DMS53 (cell line): ENCODE measurements around the gene RING1.

Experiments
- DNase-seq: peaks from one replicate; lab custom pipeline; 2025; lab: John Stamatoyannopoulos, UW

Gene RING1

DNA sequence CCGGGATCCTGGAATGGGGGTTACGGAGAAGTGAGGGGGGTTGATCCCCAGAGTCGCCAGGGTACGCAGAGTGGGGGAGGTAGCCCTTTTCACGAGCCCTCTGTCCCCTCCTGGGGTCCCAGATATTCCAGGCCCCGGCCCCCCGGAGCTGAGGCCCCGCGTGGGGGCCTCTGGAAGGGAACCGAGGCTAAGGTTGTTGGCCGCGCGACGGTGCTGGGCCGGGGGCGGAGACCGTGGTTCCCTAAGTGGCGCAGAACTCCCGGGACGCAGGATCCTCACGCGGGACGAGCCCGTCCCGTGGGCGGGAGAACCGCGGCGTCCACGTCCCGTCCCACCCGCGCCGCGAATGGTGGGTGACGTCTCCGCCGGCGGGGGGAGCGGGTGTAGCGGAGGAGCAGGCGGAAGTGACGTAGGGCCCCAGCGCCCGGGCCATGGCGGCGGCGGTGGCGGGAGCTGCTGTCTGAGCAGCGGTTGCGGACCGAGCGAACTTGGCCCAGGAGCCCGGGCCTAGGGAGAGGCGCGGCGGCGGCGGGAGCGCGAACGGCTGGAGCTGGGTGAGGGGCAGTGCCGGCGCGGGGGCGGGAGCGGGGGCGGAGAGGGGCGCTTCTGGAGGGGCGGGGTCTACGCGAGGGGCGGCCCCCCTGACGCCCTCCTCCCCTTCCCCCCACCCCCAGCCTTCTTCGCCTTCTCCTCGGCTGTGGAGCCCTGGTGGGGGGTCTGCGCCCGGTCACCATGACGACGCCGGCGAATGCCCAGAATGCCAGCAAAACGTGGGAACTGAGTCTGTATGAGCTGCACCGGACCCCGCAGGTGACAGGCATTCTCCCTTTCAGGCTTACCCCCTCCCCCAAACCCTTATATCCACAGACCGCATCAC is at the start of gene RING1:
RING1 (plus strand) TSS at position 410 of the 877 bp plus-strand sequence; CDS start at position 733, 323 bp downstream.
- peak; percentile 86 for DNase-seq

DNA sequence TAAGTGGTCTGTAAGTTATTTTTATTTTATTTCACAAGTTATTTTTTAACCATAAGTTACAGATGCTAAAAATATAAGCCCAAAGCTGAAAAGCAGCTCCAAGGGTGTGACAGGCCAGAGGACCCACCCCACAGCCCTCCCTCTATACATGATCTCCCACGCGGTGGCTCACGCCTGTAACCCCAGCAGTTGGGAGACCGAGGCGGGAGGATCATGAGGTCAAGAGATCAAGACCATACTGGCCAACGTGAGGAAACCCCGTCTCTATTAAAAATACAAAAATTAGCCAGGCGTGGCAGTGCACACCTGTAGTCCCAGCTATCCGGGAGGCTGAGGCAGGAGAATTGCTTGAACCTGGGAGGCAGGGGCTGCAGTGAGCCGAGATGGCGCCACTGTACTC is 48.2 kb upstream of the RING1 start:
- no peak for DNase-seq

DNA sequence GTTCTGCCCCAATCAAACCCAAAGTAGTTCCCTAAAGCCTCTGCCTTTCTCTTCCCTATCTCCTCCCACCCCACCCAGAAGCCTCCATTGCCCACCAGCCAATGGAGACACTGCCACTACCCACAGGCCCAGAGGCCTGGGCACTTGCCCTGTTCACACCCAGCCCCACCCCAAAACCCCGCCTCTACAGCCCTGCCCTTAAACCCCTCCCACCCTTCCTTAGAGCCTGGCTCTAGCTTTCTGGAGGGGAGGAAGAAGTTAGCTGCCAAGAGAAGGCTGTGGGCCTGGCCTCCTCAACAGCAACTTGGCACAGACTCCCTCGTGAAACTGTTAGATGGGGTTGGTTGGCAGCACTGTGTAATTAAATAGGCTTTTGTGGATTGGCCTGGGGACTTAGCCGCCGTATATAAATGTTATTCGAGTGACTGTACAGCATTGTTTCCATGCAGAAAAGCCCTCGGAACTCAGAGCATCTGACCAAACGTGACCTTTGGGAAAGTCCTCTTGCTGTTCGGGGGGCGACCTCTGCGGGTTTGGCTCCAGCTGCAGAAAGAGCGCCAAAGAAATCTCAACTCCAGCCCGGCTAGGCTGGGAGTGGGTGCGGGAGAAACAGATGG is 47.5 kb upstream of the RING1 start:
- DNase-seq = no peak

DNA sequence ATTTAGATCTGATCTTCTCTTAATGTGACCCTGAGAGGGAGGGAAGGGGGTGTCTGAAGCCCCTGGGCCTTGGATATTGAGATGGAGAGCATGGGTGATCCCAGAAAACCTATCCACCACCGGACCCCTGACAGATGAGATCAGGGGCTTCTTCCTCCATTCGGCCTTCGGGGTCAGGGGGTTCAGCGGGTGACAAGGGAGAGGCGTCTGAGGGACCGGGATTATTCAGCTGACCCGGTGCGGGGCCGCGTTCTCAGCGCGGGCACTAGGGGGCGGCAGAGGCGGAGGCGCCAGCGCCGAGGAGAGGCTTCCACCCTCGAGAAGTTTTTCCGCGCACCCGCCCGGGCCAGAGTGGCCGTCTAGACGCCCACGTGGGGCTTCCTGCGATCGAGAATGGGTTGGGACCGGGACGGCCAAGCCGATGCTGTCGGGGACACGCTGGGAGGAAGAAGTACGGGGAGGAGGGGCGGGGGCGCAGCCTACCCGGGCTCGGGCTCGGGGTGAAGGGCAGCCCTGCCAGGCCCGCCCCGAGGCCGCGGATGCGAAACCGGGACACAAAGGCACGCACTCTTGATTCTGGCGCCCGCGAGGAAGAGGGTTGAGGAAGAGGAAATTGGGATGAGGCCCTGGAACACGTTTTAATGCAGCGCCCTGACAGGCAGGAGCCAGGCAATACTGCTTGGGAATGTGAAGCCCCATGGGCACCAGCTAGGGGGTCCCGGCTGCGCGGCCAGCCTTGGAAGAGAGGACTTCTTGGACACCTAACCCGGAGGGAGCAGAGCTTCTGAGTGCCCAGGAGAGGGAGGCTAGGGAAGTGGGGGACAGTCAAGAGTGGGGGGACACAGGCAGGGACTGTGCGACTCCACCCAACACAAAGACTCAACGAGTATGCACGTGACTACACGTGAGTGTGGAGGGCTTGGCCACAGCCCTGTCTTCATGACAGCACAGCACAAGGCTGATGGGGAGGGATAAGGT is 46.7 kb upstream of the RING1 start:
- DNase-seq = peak; percentile 82

DNA sequence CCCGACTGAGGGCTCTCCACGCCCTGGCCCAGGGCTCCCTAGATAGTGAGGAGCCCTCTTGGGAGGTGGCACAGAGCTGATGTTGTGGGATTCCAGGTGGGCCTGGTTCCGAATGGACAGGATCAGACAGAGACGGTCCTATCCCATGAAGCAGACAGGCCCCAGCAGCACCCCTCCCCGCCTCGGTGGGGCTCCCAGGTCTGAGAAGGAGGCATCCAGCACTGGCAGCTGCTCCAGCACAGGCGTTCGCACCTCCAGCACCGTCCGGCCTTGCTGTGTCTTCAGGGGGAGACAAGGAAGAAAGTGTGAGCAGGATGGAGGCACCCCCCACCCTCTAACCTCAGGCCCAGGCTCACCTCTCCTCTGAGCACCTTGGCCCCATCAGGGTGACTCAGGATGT is 44.8 kb upstream of the RING1 start:
- no peak for DNase-seq

DNA sequence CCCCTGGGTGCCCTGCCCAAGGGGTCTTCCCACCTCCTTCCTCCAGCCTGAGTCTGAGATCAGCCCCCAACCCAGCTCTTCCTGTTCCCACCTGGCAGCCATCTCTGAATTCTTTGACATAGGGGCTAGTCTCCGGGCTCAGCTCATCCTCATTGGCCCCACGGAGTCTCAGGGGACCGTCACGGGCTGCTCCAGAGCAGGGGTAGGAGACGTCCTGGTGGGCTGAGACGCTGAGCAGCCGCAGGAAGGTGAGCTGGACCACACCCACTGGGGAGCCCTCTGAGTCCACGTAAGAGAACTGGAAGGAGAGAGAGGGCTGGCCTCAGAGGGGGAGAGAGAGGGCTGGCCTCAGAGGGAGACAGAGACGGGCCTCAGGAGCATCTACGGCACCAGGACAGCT is 44.1 kb upstream of the RING1 start:
- DNase-seq = no peak

DNA sequence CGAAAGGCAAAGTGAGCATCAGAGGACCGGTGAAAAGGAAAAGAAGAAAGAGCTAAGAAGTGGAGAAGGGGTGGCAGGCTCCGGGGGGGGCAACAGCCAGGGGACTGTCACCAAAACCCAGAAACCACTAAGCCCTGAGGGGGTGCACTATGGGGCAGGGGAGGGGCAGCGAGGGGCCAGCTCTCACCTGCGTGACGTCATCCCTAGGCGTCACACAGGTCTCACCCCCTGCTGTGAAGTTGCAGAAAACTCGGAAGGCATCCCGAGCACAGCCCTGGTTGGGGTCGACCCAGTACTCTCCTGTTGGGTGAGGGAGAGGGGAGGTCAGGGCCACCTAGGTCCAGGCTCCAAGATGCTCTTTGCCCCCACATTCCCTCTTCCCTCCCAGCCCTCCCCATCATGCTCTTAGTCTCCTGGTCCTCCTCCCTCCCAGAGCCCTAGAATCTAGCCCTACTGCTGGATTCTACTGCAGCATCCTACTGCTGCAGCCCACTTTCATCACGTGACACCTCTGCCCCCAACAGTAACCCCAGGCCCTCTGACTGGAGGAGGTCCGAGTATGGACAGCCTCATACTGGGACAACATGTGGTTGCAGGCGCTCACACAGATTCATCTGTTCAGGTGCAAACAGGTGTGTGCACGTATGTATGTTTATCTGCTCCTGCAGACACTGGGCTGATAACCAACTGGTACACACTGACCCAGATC is 43.5 kb upstream of the RING1 start:
- peak; percentile 17 for DNase-seq

DNA sequence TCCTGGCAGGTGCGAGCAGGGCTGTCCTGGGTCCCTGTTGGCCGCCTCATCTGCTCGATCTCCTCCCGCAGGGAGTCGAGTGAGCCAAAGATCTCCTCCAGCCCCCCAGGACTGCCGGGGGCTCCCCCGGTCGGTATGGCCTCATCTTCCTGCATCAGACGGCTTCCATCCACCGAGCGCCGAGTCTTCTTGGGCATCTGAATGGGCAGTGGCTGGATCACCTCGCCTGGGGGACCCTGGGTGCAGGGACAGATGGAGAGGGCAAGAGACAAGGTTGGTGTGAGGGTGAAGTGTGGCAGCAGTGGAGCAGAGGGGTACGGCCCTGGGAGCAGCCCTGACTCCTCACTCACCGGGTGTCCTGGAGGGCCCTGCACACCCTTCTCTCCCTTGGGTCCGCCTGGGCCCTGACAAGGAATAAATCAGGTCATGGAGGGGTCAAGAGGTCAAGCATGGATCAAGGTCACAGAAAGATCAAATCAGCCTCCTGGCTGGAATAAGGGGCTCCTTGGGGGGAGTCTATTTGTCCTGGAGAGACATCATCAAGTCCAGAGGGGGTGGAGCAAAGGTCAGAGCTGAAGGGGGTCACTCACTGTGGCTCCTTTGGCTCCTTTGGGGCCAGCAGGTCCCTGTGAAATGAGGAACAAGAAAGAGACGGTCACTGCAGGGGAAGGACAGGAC is 42.6 kb upstream of the RING1 start:
- no peak for DNase-seq

DNA sequence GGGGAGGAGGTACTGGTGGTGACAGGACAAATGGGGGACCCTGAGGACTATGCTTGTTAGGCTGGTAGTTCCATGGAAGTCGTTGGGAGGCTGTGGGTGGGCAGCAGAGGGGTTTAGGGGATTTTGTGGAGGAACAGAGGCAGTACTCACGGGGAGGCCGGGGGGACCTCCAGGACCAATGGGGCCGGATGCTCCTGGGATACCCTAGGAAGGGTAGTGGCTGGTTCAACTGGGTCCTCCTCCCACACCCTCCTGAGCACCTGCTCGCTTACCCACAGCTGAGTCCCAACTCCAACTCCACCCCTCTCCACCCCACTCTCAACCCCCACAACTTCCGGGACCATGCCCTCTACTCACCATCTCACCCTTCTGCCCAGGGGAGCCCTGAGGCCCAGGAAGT is 41.9 kb upstream of the RING1 start:
- no peak for DNase-seq

DNA sequence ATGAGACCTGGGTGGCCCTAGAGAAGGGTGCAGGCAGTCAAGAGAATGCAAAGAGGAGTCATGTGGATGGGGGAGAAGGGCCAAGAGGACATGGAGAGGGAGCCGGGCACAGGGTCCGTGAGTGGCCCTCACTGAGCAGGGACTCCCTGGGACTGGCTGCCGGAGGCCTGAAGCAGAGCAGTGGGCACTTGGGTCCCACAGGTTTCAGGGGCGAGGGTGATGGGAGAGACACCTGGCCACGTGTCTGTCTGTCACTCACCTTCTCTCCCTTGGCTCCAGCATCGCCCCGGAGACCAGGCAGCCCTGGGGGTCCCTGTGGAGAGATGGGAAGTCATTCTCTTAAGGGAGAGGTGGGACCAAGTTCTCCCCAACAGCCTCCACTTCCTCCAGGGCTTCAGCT is 41.5 kb upstream of the RING1 start:
- DNase-seq = no peak

DNA sequence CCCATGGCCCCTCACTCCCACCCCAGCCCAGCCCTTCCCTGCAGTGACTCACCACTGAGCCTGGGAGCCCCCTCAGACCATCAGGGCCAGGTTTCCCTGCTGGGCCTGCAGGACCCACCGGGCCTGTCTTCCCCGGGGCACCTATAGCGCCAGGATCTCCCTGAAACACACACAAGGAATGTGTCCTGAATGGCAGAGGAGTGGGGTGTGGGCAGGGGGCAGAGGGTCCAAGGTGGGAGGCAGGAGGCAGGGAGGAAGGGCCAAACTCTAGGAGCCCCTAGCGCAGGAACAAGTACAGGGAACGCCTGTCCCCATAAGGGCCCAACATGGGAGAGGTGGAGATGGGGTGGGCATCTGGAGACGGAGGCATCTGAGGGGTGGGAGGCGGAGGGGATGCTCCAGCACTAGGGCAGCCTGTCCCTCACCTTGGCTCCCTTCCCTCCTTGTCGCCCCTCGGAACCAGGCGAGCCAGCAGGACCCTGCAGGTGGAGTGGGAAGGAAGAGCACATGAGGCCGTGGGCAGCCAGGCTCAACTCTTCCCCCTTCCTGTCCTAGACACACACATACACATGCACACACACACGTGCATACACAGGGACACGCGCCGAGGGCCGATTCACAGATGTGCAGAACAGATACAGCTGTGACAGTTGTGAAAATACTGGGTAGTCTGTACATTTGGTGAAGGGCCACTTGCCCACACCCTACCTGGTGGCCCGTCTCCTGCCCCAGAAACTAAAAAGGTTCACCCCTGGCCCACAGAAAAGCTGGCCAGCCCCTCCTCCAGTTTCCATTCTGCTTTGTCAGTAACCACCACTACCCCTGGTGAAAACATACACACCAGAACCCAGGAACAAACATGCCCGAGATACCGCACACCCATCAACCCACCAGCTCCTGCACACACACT is 40.7 kb upstream of the RING1 start:
- DNase-seq = peak; percentile 10

DNA sequence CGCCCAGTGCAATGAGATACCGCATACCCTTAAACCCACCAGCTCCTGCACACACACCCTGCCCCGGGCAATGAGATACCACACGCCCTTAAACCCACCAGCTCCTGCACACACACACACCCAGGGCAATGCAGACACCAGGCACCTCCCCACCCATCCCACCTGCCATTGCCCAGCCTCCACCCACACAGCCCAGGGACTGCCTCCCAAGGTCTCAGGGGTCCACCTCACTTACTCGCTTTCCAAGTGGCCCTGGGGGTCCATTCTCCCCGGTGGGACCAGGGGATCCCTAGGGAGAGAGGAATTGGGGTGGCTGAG is 40.1 kb upstream of the RING1 start:
- no peak for DNase-seq

DNA sequence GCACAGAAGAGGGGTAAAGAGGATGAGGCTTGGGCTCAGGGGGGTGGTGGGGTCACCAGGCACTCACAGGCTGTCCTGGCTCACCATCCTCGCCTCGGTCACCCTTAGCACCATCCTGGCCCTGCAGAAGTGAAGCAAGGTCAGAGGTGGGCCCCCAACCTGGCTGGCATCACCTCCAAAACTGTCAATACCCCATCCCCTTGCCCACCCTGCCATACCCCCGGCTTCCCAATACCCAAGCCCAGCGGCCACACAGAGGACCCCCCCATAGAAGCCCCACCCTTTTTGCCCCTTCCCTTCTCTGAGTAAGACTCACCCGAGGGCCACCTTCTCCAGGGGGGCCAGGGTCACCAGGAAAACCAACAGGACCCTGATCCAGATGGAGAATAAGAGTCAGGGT is 39.7 kb upstream of the RING1 start:
- DNase-seq = no peak

DNA sequence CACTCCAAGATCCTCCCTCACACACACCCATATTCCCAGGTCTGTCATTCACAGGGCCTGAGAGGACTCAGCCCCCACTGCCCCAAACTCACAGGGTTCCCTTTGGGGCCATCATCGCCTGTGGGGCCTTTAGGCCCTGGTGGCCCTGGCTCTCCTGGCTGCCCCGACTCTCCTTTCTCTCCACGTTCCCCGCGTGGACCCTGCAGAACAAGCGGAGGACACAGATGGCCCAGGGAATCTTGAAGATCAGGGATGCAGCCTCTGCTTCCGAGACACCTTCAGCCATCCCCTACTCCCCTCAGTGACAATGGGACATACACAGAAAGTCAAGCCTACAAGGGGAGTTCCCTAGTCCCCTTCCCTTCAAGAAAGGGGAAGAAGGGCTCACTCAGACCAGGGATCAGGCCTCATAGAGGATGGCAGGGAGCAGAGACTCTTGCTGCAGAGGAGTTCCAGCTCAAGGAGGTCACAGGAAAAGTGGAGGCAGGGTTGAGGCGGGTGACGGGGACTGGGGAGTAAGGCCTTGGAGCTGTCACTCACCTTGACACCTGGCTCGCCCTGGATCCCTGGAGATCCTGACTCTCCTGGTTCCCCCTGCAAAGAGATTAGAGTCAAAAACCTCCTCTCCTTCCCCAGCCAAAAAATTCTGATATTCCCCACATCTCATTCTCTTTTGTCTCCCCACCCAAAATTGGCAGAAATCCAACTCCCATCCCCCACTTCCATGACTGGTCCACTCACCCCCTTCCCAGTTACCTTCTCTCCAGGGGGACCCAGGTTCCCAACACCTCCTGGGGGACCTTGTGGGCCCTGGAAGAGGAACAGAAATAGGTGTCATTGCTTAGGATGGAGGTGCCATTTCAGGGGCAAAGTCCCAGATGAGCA is 38.8 kb upstream of the RING1 start:
- DNase-seq = no peak

DNA sequence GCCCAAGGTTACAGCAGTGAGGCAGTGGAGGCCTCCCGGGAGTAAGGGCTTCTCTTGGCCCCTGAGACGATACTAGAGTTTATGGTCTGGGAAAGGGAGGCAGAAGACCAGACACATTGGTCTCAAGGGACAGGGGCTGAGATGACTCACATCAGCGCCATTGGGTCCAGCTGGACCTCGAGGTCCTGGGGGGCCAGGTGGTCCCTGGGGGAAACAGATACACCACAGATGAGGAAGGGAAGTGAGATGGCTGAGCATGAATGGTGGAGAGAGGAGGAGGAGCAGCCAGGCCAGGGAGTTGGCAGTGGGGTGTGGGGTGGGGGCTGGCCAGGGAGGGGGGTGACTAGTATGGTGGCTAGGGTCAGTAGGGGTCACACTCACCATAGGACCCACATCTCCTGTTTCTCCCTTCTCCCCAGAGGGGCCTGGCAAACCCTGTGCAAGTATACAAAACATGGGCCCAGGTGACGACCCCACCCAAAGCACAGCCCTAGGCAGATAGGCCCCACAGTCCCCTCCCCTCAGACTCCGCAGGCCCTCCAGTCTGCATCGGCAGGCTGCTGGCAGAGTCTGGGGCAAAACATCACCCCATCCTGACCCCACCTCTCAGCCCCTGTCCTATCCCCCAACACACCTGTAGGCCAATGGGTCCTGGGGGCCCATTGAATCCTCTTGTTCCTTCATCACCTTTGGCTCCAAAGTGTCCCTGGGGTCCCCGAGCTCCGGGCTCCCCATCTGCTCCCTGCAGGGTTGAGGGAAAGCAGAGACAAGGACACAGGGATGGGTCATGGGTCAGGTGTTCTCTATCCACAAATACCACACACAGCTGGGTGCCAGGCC is 37.9 kb upstream of the RING1 start:
- DNase-seq = peak; percentile 24

DNA sequence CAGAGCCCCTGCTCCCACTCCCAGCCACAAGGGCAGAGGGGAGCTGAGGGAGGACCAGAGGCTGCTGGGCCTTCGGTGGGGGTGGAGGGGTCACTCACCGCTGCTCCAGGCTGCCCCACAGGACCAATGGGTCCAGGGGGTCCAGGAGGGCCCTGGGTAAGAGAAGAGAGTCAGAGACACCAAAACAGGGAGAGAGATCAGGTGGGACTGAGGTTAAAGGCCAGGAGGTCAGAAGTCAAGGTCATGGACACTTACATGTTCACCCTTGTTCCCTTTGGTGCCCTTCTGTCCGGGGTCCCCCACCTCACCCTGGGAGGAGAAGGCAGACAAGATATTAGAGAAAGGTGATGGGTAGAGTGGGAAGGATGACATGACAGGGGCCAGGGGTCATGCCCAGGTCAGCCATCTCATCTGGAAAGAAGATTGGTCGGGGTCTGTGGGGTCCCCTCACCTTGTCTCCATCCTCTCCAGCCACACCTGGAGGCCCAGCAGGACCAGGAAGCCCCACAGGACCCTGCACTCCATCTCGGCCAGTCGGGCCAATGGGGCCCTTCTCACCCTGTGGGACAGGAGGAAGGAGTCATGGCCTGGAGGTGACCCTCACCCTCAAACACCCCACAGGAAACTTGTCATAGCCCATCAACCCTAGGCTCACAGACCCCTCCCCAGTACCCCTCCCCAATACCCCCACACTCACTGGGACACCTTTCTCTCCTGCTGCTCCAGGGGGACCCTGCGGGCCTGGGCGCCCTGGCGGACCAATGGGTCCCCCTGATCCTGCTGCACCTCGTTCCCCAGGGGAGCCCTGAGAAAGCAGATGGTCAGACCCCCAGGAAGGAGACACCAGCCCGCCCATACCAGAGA is 37.1 kb upstream of the RING1 start:
- DNase-seq = no peak
